Skeletal muscle tissue (tissue), 4 donors: ENCODE data around the gene PDE11A. TPM values are rescaled to one million over a fixed set of nuclear protein-coding genes. Genes with fewer than 3 reads are reported as not detected.
A peak's percentile ranks its signal among the peaks of the same experiment; 100 is the strongest.

Experiments
- H3K27ac ChIP-seq: one replicate; pipeline ENCODE4 v1.7.0; 2013; ENCODE audit warnings: mild to moderate bottlenecking, low read depth, low read length, inconsistent platforms
- H3K27me3 ChIP-seq, 3 donors: one replicate each; pipeline ENCODE4 v1.7.0; 2013; ENCODE audit warnings: low read length in 3 of 3; ENCODE audit not compliant: control insufficient read depth in 3 of 3, insufficient read depth in 3 of 3
- H3K36me3 ChIP-seq, 3 donors: one replicate each; pipeline ENCODE4 v1.7.0; 2013; ENCODE audit warnings: low read length in 3 of 3; ENCODE audit not compliant: control insufficient read depth in 3 of 3, insufficient read depth in 3 of 3
- H3K4me1 ChIP-seq, 3 donors: one replicate each; pipeline ENCODE4 v1.7.0; 2013; ENCODE audit warnings: low read length in 3 of 3, mild to moderate bottlenecking in 3 of 3; ENCODE audit not compliant: control insufficient read depth in 3 of 3, insufficient read depth in 3 of 3
- H3K4me3 ChIP-seq, 3 donors: one replicate each; pipeline ENCODE4 v1.7.0; 2013; ENCODE audit warnings: low read length in 3 of 3
- H3K9ac ChIP-seq, 3 donors: one replicate each; pipeline ENCODE4 v1.7.0; 2013; ENCODE audit warnings: low read length in 3 of 3, mild to moderate bottlenecking in 3 of 3, moderate library complexity in 2 of 3, low read depth in 1 of 3
- H3K9me3 ChIP-seq, 3 donors: one replicate each; pipeline ENCODE4 v1.7.0; 2013; ENCODE audit warnings: low read length in 3 of 3; ENCODE audit not compliant: control insufficient read depth in 3 of 3
- total RNA-seq: library from RNA; depleted of rRNA; stranded (reverse); fragments of >200 nt; gene quantifications from one replicate; pipeline ENCODE4 v1.2.3, GENCODE V29; 2014
- donor health status: Osteomylitis.

The PDE11A gene
- total RNA-seq, 1 donor from 2014 or later, result 1.0 TPM

DNA sequence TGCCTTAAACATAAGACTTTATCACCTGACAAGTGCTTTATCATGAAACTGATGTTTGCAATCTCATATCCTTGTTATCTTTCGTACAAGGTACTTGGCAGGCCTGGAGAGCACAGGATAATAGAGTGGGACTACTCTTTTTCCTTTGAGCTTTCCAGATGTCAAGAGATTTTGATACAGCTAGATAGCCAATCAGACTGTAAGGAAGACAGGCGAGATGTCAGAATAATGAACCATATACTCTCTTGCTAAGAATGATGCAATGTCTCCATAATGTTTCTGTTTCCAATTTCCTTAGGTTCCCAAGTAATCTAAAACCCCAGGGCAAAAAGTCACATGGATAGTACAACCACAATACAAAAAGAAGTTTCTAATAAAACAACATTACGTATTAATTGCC is 313.1 kb downstream of the PDE11A start:
- Histone ChIP-seq H3K9me3 (no peaks in the 10 kb centered on the region), H3K4me3 (no peak overlapping the region), H3K27ac (no peak overlapping the region), H3K9ac (no peak overlapping the region), H3K27me3 (no peaks in the 10 kb centered on the region), H3K4me1 (peaks cover 6 to 20% (median 18%) of the 10 kb centered on the region in 3 donors), H3K36me3 (peaks cover 0 to 5% (median 0%) of the 10 kb centered on the region in 3 donors)

DNA sequence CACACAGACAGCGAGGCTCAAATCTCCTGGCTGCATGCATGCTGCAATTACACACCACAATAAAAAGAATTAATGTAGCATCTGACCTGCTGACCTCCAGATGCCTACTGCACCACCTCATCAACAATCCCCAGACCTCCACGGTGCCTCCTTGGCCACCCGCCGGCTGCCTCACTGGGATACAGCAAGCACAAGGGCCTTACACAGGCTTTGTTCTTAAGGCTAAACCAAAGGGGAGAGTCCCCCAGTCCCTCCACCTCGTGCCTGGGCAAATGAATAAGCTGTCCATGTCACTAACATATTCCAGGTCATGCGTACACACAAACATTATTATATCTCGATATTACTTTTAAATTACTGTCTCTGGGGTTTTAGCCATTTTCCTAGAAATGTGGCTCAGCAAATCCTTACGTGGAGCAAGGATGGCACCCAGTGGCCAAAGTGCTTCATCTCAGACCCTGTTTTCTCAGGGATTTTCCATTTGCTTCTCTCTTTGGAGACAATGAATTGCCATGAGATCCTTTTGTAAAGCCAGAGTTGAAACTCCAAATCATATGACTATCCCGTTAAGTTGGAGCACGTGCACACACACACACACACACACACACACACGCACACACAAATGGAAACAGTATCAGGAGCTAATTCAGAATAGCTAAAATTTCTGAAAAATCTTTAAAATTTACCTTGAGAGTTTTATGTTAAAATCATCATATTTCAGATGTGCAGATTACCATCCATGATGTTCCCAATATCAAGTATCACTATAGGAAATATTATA is 313.8 kb downstream of the PDE11A start:
- Histone ChIP-seq H3K36me3 (peaks cover 0 to 5% (median 0%) of the 10 kb centered on the region in 3 donors), H3K27ac (no peak overlapping the region), H3K4me1 (peaks cover 12 to 26% (median 23%) of the 10 kb centered on the region in 3 donors), H3K9me3 (no peaks in the 10 kb centered on the region), H3K9ac (peak overlapping the region in 1 of 3 donors; percentile 28), H3K27me3 (no peaks in the 10 kb centered on the region), H3K4me3 (no peak overlapping the region)

DNA sequence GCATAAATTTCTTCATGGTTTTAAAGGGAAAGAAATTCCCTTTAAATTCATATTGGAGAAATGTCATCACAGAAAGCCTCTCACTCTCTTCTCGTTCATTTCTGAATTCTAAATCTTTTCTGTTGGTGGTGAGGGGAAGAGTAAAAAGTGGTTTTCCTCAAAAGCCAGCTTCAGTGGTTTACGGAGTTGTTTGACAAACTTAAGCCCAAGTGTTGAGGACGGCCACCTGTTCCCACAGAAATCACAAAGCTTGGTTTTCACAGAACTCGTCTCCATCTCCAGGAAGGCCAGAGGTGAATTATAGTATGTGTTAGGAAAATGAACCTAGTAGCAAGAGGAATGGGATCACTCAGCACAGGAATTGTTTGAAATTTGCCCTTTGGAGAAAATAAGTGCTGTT is 316.2 kb downstream of the PDE11A start:
- Histone ChIP-seq H3K4me3 (no peak overlapping the region), H3K9ac (no peak overlapping the region), H3K9me3 (no peaks in the 10 kb centered on the region), H3K36me3 (no peaks in the 10 kb centered on the region), H3K27ac (no peak overlapping the region), H3K27me3 (no peaks in the 10 kb centered on the region), H3K4me1 (peaks cover 18 to 27% (median 24%) of the 10 kb centered on the region in 3 donors)

DNA sequence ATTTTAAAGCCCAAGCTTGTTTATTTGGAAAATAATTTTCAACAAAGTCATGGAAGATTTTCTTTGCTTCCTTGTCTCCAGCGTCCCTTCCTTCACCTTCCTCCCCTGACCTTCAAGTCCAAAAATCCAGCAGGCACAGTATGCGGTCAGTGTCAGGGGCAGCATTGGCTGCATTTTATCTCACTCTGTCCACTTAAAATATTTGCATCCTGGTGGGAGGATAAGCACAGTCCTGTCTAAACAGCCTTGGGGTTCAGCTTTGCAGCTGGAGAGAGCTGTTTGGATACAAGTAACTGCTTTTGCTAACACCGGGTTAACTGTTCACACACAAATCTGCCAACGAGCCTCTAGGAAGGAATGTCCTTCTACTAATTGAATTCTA is 318.1 kb downstream of the PDE11A start:
- H3K27ac ChIP-seq, result peak overlapping the region; percentile 34
- peaks cover 18 to 30% (median 27%) of the 10 kb centered on the region in 3 donors for H3K4me1 ChIP-seq
- H3K9ac ChIP-seq, result peak overlapping the region in 1 of 3 donors; percentile 4
- peak overlapping the region in 1 of 3 donors; percentile 33 for H3K4me3 ChIP-seq
- no peaks in the 10 kb centered on the region for H3K36me3 ChIP-seq
- no peaks in the 10 kb centered on the region for H3K27me3 ChIP-seq
- no peaks in the 10 kb centered on the region for H3K9me3 ChIP-seq

DNA sequence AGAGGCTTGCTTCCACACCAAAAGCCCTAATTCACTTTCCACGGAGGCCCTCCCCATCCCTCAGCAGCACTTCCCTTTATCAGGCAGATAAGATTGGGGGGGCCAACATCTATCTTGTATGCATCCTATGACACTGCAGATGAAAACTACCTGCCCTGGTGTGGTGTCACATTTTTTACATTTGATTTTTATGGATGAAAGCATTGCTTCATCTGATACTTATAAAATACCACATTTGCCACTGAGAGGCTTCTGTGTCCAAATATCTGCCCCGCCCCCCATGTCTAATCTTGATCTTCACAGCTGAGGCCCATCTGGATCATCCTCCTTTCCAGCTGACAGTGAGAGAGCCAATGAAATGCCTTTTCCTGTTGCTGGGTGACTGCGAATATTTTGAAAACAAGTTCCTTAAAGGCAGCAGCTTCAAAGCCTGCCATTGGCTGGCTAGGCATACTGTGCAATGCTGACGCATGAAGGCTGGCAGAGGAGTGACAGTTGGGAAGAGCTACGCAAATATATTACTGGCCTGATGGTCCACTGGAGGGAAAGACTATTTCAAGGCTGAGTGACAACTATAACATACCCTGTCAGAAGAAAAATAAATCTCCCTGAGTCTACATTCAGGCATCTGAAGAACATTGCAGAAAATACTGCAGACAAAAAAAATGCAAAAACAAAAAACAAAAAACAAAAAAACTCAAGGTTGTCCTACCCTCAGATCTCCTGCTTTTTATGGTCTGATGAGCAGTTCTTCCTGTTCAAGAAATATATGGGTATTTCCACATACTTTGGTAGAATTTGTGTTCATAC is 318.7 kb downstream of the PDE11A start:
- Histone ChIP-seq H3K36me3 (no peaks in the 10 kb centered on the region), H3K4me3 (peak overlapping the region in 1 of 3 donors; percentile 33), H3K9ac (peak overlapping the region in 1 of 3 donors; percentile 4), H3K4me1 (peaks cover 18 to 29% (median 26%) of the 10 kb centered on the region in 3 donors), H3K27me3 (no peaks in the 10 kb centered on the region), H3K27ac (peak overlapping the region; percentile 34), H3K9me3 (no peaks in the 10 kb centered on the region)

DNA sequence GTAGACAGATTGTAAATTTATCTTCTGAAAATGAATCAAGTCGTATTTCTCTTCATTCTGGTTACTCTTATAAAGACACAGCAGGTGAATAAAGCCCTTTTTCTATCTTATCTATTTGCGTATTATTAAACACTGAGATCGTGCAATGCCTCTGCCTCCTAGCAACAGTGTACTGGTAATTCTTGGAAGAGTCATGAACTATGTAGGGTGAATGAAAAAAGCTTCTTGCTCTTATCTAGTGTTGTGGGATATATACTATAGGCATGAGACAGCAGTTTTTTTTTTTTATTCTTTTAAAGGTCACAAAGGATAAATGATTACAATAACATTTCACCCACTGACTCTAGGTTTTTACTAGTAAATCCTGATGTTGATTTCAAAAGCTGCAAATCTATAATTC is 324.2 kb downstream of the PDE11A start:
- Histone ChIP-seq H3K4me3 (no peak overlapping the region), H3K36me3 (no peaks in the 10 kb centered on the region), H3K27ac (no peak overlapping the region), H3K4me1 (peaks cover 1 to 11% (median 5%) of the 10 kb centered on the region in 3 donors), H3K9me3 (no peaks in the 10 kb centered on the region), H3K9ac (no peak overlapping the region), H3K27me3 (no peaks in the 10 kb centered on the region)

DNA sequence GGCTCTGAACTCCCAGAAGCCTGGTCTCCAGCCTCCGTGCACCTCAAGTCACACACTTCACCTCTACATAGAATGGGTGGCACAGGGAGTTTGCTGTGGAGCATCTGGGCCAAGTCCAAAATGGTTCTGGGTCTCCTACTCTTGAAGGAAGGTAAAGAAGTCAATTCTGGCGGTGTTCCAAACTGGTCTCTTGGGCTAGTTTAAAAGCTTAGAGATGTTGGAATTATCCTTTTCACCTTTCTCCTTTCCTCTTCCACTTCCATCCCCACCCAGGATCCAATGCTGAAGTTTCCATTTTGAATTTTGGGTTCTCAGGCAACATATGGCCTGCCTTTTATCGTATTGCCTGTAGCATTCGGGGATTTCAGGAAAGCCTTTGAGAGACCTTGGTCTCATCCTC is 325.2 kb downstream of the PDE11A start:
- Histone ChIP-seq H3K9me3 (no peaks in the 10 kb centered on the region), H3K4me3 (no peak overlapping the region), H3K4me1 (peaks cover 0 to 9% (median 4%) of the 10 kb centered on the region in 3 donors), H3K36me3 (no peaks in the 10 kb centered on the region), H3K27me3 (no peaks in the 10 kb centered on the region), H3K9ac (no peak overlapping the region), H3K27ac (no peak overlapping the region)

DNA sequence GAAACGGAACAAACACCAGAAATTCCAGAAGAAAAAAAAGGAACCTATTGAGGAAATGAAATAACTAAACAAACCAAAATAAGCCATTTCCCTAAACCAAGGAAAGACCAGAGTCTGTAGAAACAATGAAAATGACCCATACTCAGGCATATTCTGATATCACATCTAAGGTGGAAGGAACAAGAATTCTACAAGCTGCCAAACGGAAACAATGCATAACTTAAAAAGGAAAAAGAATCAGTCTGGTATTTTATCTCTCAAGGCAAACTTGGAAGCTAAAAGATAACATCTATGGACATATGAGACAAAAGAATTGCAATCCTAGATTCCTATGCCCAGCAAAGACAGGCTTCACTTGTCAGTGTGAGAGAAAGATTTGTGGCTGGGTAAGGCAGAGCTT is 326.2 kb downstream of the PDE11A start:
- Histone ChIP-seq H3K4me1 (peaks cover 0 to 9% (median 4%) of the 10 kb centered on the region in 3 donors), H3K9ac (no peak overlapping the region), H3K27ac (no peak overlapping the region), H3K9me3 (no peaks in the 10 kb centered on the region), H3K4me3 (no peak overlapping the region), H3K36me3 (no peaks in the 10 kb centered on the region), H3K27me3 (no peaks in the 10 kb centered on the region)

DNA sequence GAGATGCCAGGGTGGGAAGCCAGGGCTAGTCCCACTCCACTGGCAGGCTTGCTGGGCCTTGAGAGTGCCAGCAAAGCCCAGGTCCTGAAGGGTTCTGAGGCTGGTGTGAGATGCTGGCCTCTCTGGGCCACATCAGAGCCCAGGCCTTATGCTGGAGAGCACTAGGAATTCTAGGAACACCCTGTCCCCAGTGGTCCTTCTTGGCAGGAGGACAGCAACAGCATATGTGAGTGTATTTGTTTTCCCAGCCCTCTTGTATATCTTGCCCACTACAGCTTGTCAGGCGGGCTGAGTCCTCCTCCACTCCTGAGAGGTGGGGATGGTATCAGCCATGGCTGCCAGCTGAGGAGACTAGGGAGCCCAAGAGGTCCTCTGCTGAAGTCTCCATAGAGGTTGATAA is 327.0 kb downstream of the PDE11A start:
- no peaks in the 10 kb centered on the region for H3K36me3 ChIP-seq
- H3K9ac ChIP-seq, result no peak overlapping the region
- H3K4me3 ChIP-seq, result no peak overlapping the region
- H3K27me3 ChIP-seq, result no peaks in the 10 kb centered on the region
- peaks cover 0 to 4% (median 3%) of the 10 kb centered on the region in 3 donors for H3K4me1 ChIP-seq
- no peaks in the 10 kb centered on the region for H3K9me3 ChIP-seq
- H3K27ac ChIP-seq, result no peak overlapping the region

DNA sequence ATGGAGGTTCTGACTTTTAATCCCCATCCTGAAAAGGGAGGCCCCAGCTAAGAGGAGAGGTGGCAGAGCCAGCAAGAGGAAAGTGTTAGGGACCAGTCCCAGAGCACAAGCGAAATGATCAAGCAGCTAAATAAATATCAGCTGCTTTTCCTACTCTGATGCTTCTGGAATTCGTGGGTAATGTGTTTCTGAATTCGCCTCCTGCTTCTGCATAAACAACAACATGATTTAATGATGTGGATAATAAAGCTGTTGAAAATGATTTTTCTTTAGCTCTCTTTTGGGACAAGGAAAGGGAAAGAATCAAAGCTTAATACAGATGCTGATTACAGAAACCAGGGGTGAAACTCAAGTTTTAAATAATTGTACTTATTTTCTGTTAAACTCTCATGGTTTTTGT is 329.7 kb downstream of the PDE11A start:
- no peaks in the 10 kb centered on the region for H3K9me3 ChIP-seq
- peaks cover 0 to 4% (median 3%) of the 10 kb centered on the region in 3 donors for H3K4me1 ChIP-seq
- H3K36me3 ChIP-seq, result no peaks in the 10 kb centered on the region
- H3K27ac ChIP-seq, result no peak overlapping the region
- no peaks in the 10 kb centered on the region for H3K27me3 ChIP-seq
- no peak overlapping the region for H3K4me3 ChIP-seq
- no peak overlapping the region for H3K9ac ChIP-seq
